Measurements from ENCODE around the gene SPTBN2. TPM values are rescaled to one million over a fixed set of nuclear protein-coding genes. Genes with fewer than 3 reads are reported as not detected.

SPTBN2 gene
- total RNA-seq, 3 donors from 2014 or later (not counting 1 experiment from before 2014, with no cell fraction given) = 1.1 TPM; not detected in 2

GRCh38 chr11:66689661-66690590, 39.1 kb downstream of the SPTBN2 start:
- intact Hi-C loops (cut with micrococcal nuclease) = no loop called here
- no peaks in the 10 kb centered on the region for H3K27me3 ChIP-seq (ENCODE audit: control insufficient read depth, insufficient read depth, low read length)
- Mint-ChIP-seq H3K9me3 (no peaks in the 10 kb centered on the region), H3K4me1 (peaks cover 0 to 7% of the 10 kb centered on the region in 2 donors), H3K27ac (no peak overlapping the region), H3K27me3 (ENCODE audit: low read depth in 2 of 2) (peaks cover 0 to 3% of the 10 kb centered on the region in 2 donors), H3K4me3 (no peak overlapping the region), H3K36me3 (no peaks in the 10 kb centered on the region)
- no peaks in the 10 kb centered on the region for H3K9me3 ChIP-seq (ENCODE audit: control insufficient read depth, insufficient read depth, low read length)
- H3K36me3 ChIP-seq (ENCODE audit: control insufficient read depth, insufficient read depth, low read length) = no peaks in the 10 kb centered on the region
- no peak for DNase-seq
- no peak overlapping the region for H3K27ac ChIP-seq (ENCODE audit: low read length)
- WGBS (ENCODE audit: insufficient coverage) = 91% methylated on average over 32 of the region's 32 CpGs
- no peak for ATAC-seq
- TF ChIP-seq, protein P1, sequence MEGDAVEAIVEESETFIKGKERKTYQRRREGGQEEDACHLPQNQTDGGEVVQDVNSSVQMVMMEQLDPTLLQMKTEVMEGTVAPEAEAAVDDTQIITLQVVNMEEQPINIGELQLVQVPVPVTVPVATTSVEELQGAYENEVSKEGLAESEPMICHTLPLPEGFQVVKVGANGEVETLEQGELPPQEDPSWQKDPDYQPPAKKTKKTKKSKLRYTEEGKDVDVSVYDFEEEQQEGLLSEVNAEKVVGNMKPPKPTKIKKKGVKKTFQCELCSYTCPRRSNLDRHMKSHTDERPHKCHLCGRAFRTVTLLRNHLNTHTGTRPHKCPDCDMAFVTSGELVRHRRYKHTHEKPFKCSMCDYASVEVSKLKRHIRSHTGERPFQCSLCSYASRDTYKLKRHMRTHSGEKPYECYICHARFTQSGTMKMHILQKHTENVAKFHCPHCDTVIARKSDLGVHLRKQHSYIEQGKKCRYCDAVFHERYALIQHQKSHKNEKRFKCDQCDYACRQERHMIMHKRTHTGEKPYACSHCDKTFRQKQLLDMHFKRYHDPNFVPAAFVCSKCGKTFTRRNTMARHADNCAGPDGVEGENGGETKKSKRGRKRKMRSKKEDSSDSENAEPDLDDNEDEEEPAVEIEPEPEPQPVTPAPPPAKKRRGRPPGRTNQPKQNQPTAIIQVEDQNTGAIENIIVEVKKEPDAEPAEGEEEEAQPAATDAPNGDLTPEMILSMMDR (IDR thresholded peaks at IDR 0.05) = no peak
- H3K4me3 ChIP-seq (ENCODE audit: low read length) = no peak overlapping the region
- H3K4me1 ChIP-seq (ENCODE audit: control insufficient read depth, insufficient read depth, low read length) = peaks cover 4% of the 10 kb centered on the region

DNA sequence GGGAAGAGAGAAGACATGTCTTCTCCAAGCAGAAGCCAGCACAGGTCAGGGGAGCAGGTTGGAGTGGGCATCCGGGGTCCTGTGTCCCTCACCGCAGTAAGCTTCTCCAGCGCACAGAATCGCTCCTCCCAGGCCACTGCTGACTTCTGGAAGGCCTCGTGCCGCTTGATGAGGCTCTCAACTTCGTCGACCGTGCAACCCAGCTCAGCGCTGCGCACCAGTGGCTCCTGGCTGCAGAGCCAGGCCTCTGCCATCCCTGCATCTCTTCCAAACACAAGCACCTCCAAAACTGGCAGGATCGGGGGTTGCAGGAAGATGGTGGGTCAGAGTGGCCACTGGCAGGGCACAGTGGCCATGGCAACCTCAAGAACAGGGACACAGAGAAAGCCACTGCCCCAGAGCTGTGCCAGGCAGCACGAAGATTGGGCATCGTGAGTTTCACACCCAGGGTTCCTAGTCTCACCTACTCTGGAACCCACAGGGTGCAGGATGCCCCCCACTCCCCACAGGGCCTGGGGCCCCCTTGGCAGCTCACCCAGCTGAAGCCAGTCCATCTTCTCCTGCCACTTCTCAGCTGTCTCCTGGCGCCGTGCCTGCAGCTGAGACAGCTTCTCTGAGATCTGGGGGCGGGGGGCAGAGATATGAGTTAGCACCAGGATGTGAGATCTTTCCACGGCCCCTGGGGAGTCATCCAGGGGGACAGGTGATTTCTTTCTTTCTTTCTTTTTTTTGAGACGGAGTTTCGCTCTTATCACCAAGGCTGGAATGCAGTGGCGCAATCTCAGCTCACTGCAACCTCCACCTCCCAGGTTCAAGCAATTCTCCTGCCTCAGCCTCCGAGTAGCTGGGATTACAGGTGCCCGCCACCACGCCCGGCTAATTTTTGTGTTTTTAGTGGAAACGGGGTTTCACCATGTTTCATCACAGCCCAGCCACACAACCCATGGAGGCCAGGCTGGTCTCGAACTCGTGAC, 40.2 kb downstream of the SPTBN2 start:
- Histone ChIP-seq H3K4me1 (ENCODE audit: control insufficient read depth, insufficient read depth, low read length) (no peaks in the 10 kb centered on the region), H3K4me3 (ENCODE audit: low read length) (no peak overlapping the region), H3K27me3 (ENCODE audit: control insufficient read depth, insufficient read depth, low read length) (no peaks in the 10 kb centered on the region), H3K36me3 (ENCODE audit: control insufficient read depth, insufficient read depth, low read length) (no peaks in the 10 kb centered on the region), H3K9me3 (ENCODE audit: control insufficient read depth, insufficient read depth, low read length) (no peaks in the 10 kb centered on the region), H3K27ac (ENCODE audit: low read length) (no peak overlapping the region)
- TF ChIP-seq, protein P1 (IDR thresholded peaks at IDR 0.05) = no peak
- Mint-ChIP-seq H3K36me3 (no peaks in the 10 kb centered on the region), H3K9me3 (no peaks in the 10 kb centered on the region), H3K4me1 (no peaks in the 10 kb centered on the region), H3K4me3 (no peak overlapping the region), H3K27ac (no peak overlapping the region), H3K27me3 (ENCODE audit: low read depth in 2 of 2) (peaks cover 0 to 3% of the 10 kb centered on the region in 2 donors)
- 87% methylated on average over 28 of the region's 28 CpGs for WGBS (ENCODE audit: insufficient coverage)
- intact Hi-C loops (cut with micrococcal nuclease) = no loop called here
- DNase-seq = no peak
- ATAC-seq = no peak

- Histone ChIP-seq H3K4me3 (ENCODE audit: low read length) (no peak overlapping the region), H3K27ac (ENCODE audit: low read length) (no peak overlapping the region), H3K9me3 (ENCODE audit: control insufficient read depth, insufficient read depth, low read length) (no peaks in the 10 kb centered on the region), H3K4me1 (ENCODE audit: control insufficient read depth, insufficient read depth, low read length) (no peaks in the 10 kb centered on the region), H3K27me3 (ENCODE audit: control insufficient read depth, insufficient read depth, low read length) (no peaks in the 10 kb centered on the region), H3K36me3 (ENCODE audit: control insufficient read depth, insufficient read depth, low read length) (no peaks in the 10 kb centered on the region)
- no peak for DNase-seq
- WGBS (ENCODE audit: insufficient coverage) = 86% methylated on average over 13 of the region's 13 CpGs
- intact Hi-C loops (cut with micrococcal nuclease) = no loop called here
- Mint-ChIP-seq H3K36me3 (no peaks in the 10 kb centered on the region), H3K27ac (no peak overlapping the region), H3K9me3 (no peaks in the 10 kb centered on the region), H3K4me1 (no peaks in the 10 kb centered on the region), H3K27me3 (ENCODE audit: low read depth in 2 of 2) (peaks cover 0 to 3% of the 10 kb centered on the region in 2 donors), H3K4me3 (no peak overlapping the region)
- no peak for ATAC-seq
- TF ChIP-seq, protein P1 (IDR thresholded peaks at IDR 0.05) = no peak
These were observed 41.2 kb downstream of the SPTBN2 start for GRCh38 chr11:66687831-66688281.
